ENCODE results near the gene C14orf180.

C14orf180 gene

GRCh38 chr14:104592292-104592672 is 12.7 kb downstream of the C14orf180 start:
- peaks cover 0 to 10% (median 0%) of the 10 kb centered on the region in 5 donors for H3K27me3 ChIP-seq (ENCODE audit: control insufficient read depth in 5 of 5, insufficient read depth in 4 of 5, low read length in 5 of 5)

GRCh38 chr14:104592785-104593184 is 13.2 kb downstream of the C14orf180 start:
- Histone ChIP-seq H3K9ac (ENCODE audit: low read length in 5 of 5) (no peak overlapping the region), H3K27me3 (ENCODE audit: control insufficient read depth in 5 of 5, insufficient read depth in 4 of 5, low read length in 5 of 5) (peaks cover 0 to 14% (median 0%) of the 10 kb centered on the region in 5 donors), H3K4me3 (ENCODE audit: low read depth in 1 of 5, low read length in 5 of 5) (no peak overlapping the region), H3K36me3 (ENCODE audit: control insufficient read depth in 5 of 5, insufficient read depth in 5 of 5, low read length in 5 of 5) (peaks cover 0 to 22% (median 13%) of the 10 kb centered on the region in 5 donors), H3K4me1 (ENCODE audit: control insufficient read depth in 5 of 5, insufficient read depth in 5 of 5, low read length in 5 of 5) (peaks cover 5 to 38% (median 30%) of the 10 kb centered on the region in 5 donors), H3K9me3 (ENCODE audit: control insufficient read depth in 5 of 5, low read length in 5 of 5) (no peaks in the 10 kb centered on the region), H3K27ac (ENCODE audit: low read depth, low read length) (no peak overlapping the region)

More at GRCh38 chr14:104592292-104592672, 12.7 kb downstream of the C14orf180 start:
- H3K4me3 ChIP-seq (ENCODE audit: low read depth in 1 of 5, low read length in 5 of 5): no peak overlapping the region
- H3K27ac ChIP-seq (ENCODE audit: low read depth, low read length): no peak overlapping the region
- H3K36me3 ChIP-seq (ENCODE audit: control insufficient read depth in 5 of 5, insufficient read depth in 5 of 5, low read length in 5 of 5): peaks cover 0 to 23% (median 14%) of the 10 kb centered on the region in 5 donors
- no peaks in the 10 kb centered on the region for H3K9me3 ChIP-seq (ENCODE audit: control insufficient read depth in 5 of 5, low read length in 5 of 5)
- H3K4me1 ChIP-seq (ENCODE audit: control insufficient read depth in 5 of 5, insufficient read depth in 5 of 5, low read length in 5 of 5): peaks cover 5 to 43% (median 35%) of the 10 kb centered on the region in 5 donors
- no peak overlapping the region for H3K9ac ChIP-seq (ENCODE audit: low read length in 5 of 5)

- H3K4me1 ChIP-seq (ENCODE audit: control insufficient read depth in 5 of 5, insufficient read depth in 5 of 5, low read length in 5 of 5): peaks cover 5 to 33% (median 27%) of the 10 kb centered on the region in 5 donors
- H3K9ac ChIP-seq (ENCODE audit: low read length in 5 of 5): no peak overlapping the region
- no peak overlapping the region for H3K4me3 ChIP-seq (ENCODE audit: low read depth in 1 of 5, low read length in 5 of 5)
- peaks cover 0 to 16% (median 0%) of the 10 kb centered on the region in 5 donors for H3K27me3 ChIP-seq (ENCODE audit: control insufficient read depth in 5 of 5, insufficient read depth in 4 of 5, low read length in 5 of 5)
- H3K27ac ChIP-seq (ENCODE audit: low read depth, low read length): no peak overlapping the region
- H3K9me3 ChIP-seq (ENCODE audit: control insufficient read depth in 5 of 5, low read length in 5 of 5): no peaks in the 10 kb centered on the region
- peaks cover 0 to 18% (median 9%) of the 10 kb centered on the region in 5 donors for H3K36me3 ChIP-seq (ENCODE audit: control insufficient read depth in 5 of 5, insufficient read depth in 5 of 5, low read length in 5 of 5)
Measured at GRCh38 chr14:104593241-104593701, 13.7 kb downstream of the C14orf180 start.

GRCh38 chr14:104593710-104594136 is 14.2 kb downstream of the C14orf180 start:
- H3K27ac ChIP-seq (ENCODE audit: low read depth, low read length): no peak overlapping the region
- H3K9ac ChIP-seq (ENCODE audit: low read length in 5 of 5): no peak overlapping the region
- peaks cover 0 to 21% (median 2%) of the 10 kb centered on the region in 5 donors for H3K27me3 ChIP-seq (ENCODE audit: control insufficient read depth in 5 of 5, insufficient read depth in 4 of 5, low read length in 5 of 5)
- peaks cover 0 to 14% (median 7%) of the 10 kb centered on the region in 5 donors for H3K36me3 ChIP-seq (ENCODE audit: control insufficient read depth in 5 of 5, insufficient read depth in 5 of 5, low read length in 5 of 5)
- H3K4me3 ChIP-seq (ENCODE audit: low read depth in 1 of 5, low read length in 5 of 5): no peak overlapping the region
- H3K4me1 ChIP-seq (ENCODE audit: control insufficient read depth in 5 of 5, insufficient read depth in 5 of 5, low read length in 5 of 5): peaks cover 5 to 31% (median 26%) of the 10 kb centered on the region in 5 donors
- no peaks in the 10 kb centered on the region for H3K9me3 ChIP-seq (ENCODE audit: control insufficient read depth in 5 of 5, low read length in 5 of 5)

- peaks cover 2 to 24% (median 3%) of the 10 kb centered on the region in 5 donors for H3K27me3 ChIP-seq (ENCODE audit: control insufficient read depth in 5 of 5, insufficient read depth in 4 of 5, low read length in 5 of 5)
- H3K9me3 ChIP-seq (ENCODE audit: control insufficient read depth in 5 of 5, low read length in 5 of 5): no peaks in the 10 kb centered on the region
- peaks cover 0 to 9% (median 5%) of the 10 kb centered on the region in 5 donors for H3K36me3 ChIP-seq (ENCODE audit: control insufficient read depth in 5 of 5, insufficient read depth in 5 of 5, low read length in 5 of 5)
- H3K4me3 ChIP-seq (ENCODE audit: low read depth in 1 of 5, low read length in 5 of 5): no peak overlapping the region
- peaks cover 5 to 31% (median 26%) of the 10 kb centered on the region in 5 donors for H3K4me1 ChIP-seq (ENCODE audit: control insufficient read depth in 5 of 5, insufficient read depth in 5 of 5, low read length in 5 of 5)
- no peak overlapping the region for H3K9ac ChIP-seq (ENCODE audit: low read length in 5 of 5)
- H3K27ac ChIP-seq (ENCODE audit: low read depth, low read length): no peak overlapping the region
Measured at GRCh38 chr14:104594310-104595046, 14.9 kb downstream of the C14orf180 start.

- Histone ChIP-seq H3K36me3 (ENCODE audit: control insufficient read depth in 5 of 5, insufficient read depth in 5 of 5, low read length in 5 of 5) (peaks cover 0 to 6% (median 4%) of the 10 kb centered on the region in 5 donors), H3K4me1 (ENCODE audit: control insufficient read depth in 5 of 5, insufficient read depth in 5 of 5, low read length in 5 of 5) (peaks cover 5 to 31% (median 26%) of the 10 kb centered on the region in 5 donors), H3K4me3 (ENCODE audit: low read depth in 1 of 5, low read length in 5 of 5) (no peak overlapping the region), H3K9ac (ENCODE audit: low read length in 5 of 5) (no peak overlapping the region), H3K9me3 (ENCODE audit: control insufficient read depth in 5 of 5, low read length in 5 of 5) (no peaks in the 10 kb centered on the region), H3K27me3 (ENCODE audit: control insufficient read depth in 5 of 5, insufficient read depth in 4 of 5, low read length in 5 of 5) (peaks cover 3 to 25% (median 9%) of the 10 kb centered on the region in 5 donors), H3K27ac (ENCODE audit: low read depth, low read length) (no peak overlapping the region)
Measured at GRCh38 chr14:104595116-104595675, 15.6 kb downstream of the C14orf180 start.

- Histone ChIP-seq H3K4me1 (ENCODE audit: control insufficient read depth in 5 of 5, insufficient read depth in 5 of 5, low read length in 5 of 5) (peaks cover 5 to 29% (median 21%) of the 10 kb centered on the region in 5 donors), H3K27me3 (ENCODE audit: control insufficient read depth in 5 of 5, insufficient read depth in 4 of 5, low read length in 5 of 5) (peaks cover 3 to 27% (median 14%) of the 10 kb centered on the region in 5 donors)
Measured at GRCh38 chr14:104595911-104596450, 16.4 kb downstream of the C14orf180 start.

GRCh38 chr14:104596451-104596918 is 16.9 kb downstream of the C14orf180 start:
- no peaks in the 10 kb centered on the region for H3K9me3 ChIP-seq (ENCODE audit: control insufficient read depth in 5 of 5, low read length in 5 of 5)
- H3K27me3 ChIP-seq (ENCODE audit: control insufficient read depth in 5 of 5, insufficient read depth in 4 of 5, low read length in 5 of 5): peaks cover 5 to 31% (median 19%) of the 10 kb centered on the region in 5 donors
- no peak overlapping the region for H3K27ac ChIP-seq (ENCODE audit: low read depth, low read length)
- peaks cover 0 to 6% (median 0%) of the 10 kb centered on the region in 5 donors for H3K36me3 ChIP-seq (ENCODE audit: control insufficient read depth in 5 of 5, insufficient read depth in 5 of 5, low read length in 5 of 5)
- H3K4me3 ChIP-seq (ENCODE audit: low read depth in 1 of 5, low read length in 5 of 5): no peak overlapping the region
- H3K9ac ChIP-seq (ENCODE audit: low read length in 5 of 5): no peak overlapping the region
- H3K4me1 ChIP-seq (ENCODE audit: control insufficient read depth in 5 of 5, insufficient read depth in 5 of 5, low read length in 5 of 5): peaks cover 5 to 29% (median 21%) of the 10 kb centered on the region in 5 donors

More at GRCh38 chr14:104595911-104596450, 16.4 kb downstream of the C14orf180 start:
- H3K27ac ChIP-seq (ENCODE audit: low read depth, low read length): no peak overlapping the region
- H3K9me3 ChIP-seq (ENCODE audit: control insufficient read depth in 5 of 5, low read length in 5 of 5): no peaks in the 10 kb centered on the region
- no peak overlapping the region for H3K4me3 ChIP-seq (ENCODE audit: low read depth in 1 of 5, low read length in 5 of 5)
- H3K9ac ChIP-seq (ENCODE audit: low read length in 5 of 5): no peak overlapping the region
- peaks cover 0 to 6% (median 2%) of the 10 kb centered on the region in 5 donors for H3K36me3 ChIP-seq (ENCODE audit: control insufficient read depth in 5 of 5, insufficient read depth in 5 of 5, low read length in 5 of 5)

- peaks cover 0 to 5% (median 0%) of the 10 kb centered on the region in 5 donors for H3K36me3 ChIP-seq (ENCODE audit: control insufficient read depth in 5 of 5, insufficient read depth in 5 of 5, low read length in 5 of 5)
- H3K4me3 ChIP-seq (ENCODE audit: low read depth in 1 of 5, low read length in 5 of 5): no peak overlapping the region
- peaks cover 9 to 36% (median 23%) of the 10 kb centered on the region in 5 donors for H3K27me3 ChIP-seq (ENCODE audit: control insufficient read depth in 5 of 5, insufficient read depth in 4 of 5, low read length in 5 of 5)
- H3K27ac ChIP-seq (ENCODE audit: low read depth, low read length): no peak overlapping the region
- peaks cover 5 to 27% (median 21%) of the 10 kb centered on the region in 5 donors for H3K4me1 ChIP-seq (ENCODE audit: control insufficient read depth in 5 of 5, insufficient read depth in 5 of 5, low read length in 5 of 5)
- no peaks in the 10 kb centered on the region for H3K9me3 ChIP-seq (ENCODE audit: control insufficient read depth in 5 of 5, low read length in 5 of 5)
- no peak overlapping the region for H3K9ac ChIP-seq (ENCODE audit: low read length in 5 of 5)
Measured at GRCh38 chr14:104596927-104597351, 17.4 kb downstream of the C14orf180 start.

Measured in subcutaneous abdominal adipose tissue (tissue), 5 donors.